ENCODE data around the gene UBN2. TPM values are rescaled to one million over a fixed set of nuclear protein-coding genes. Genes with fewer than 3 reads are reported as not detected.

UBN2 gene
- total and polyA plus RNA-seq, 2 of the 13 experiments (the other 11 are each of a cell fraction or from before 2014, with no cell fraction given): 5.6 to 5.7 TPM

DNA sequence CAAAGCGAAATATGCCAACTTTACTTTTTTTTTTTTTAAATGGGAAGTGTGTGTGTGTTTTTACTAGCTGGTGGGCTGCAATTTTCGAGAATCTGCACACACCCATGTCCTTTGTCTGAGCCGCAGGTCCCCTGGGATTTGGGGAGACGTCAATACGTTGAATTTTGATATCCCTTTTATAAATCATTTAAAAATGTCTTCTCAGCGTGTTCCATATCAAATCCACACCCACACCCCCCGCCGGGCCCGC is 109.7 kb downstream of the UBN2 start:
- ChIA-PET CTCF (ENCODE audit: low intra/inter-chr PET ratio, low total read pairs) (no interaction called here), POLR2A (interaction anchor here (1.1 to 1.6 kb wide), 2 partner anchors 19 to 109 kb away, joined by 9 to 30 read pairs; partner anchors contain the start of genes LUC7L2 and UBN2)
- H3K36me3 ChIP-seq (replicated peaks in 1 of 2; ENCODE audit: control insufficient read depth in 1 of 2, insufficient read depth in 2 of 2, low read length in 2 of 2): peaks cover 2 to 3% of the 10 kb centered on the region in 2 experiments; a peak in 2 of 5 replicates
- peak overlapping the region; percentile 83 to 97 (median 92) for H3K4me3 ChIP-seq (replicated peaks in 1 of 3; ENCODE audit: insufficient read depth in 1 of 3, low read depth in 2 of 3, low read length in 3 of 3)
- ATAC-seq (no peak), FAIRE-seq (no peak), DNase-seq (ENCODE audit: low spot score) (no peak)
- no peak overlapping the region for H2AFZ ChIP-seq (ENCODE audit: low read length)
- no peaks in the 10 kb centered on the region for H4K20me1 ChIP-seq (ENCODE audit: insufficient read depth, low read length)
- peak overlapping the region; percentile 100 for H3K9ac ChIP-seq (ENCODE audit: insufficient read depth, low read depth, low read length)
- peak overlapping the region; percentile 100 for H3K27ac ChIP-seq (ENCODE audit: extremely low read length, insufficient read depth, low read length)
- peak overlapping the region; percentile 87 for H3K4me2 ChIP-seq (ENCODE audit: low read depth, low read length)
- no peaks in the 10 kb centered on the region for H3K9me3 ChIP-seq (ENCODE audit: low read length)
- no TSS peak for BruUV-seq (replicated peaks)
- in situ Hi-C loops (cut with HindIII; ENCODE audit: extremely low pct_ligation_motif_present, low pct_unique_long_range_greater_than_20kb) (no loop called here), intact Hi-C loops (cut with micrococcal nuclease; ENCODE audit: unreplicated experiment) (loop anchor here (1.0 to 10.0 kb wide), 3 partner anchors 19 to 236 kb away; partner anchors contain the start of genes LUC7L2 and ZC3HAV1)
- peaks cover 12% of the 10 kb centered on the region for H3K79me2 ChIP-seq (ENCODE audit: insufficient read depth, low read length)
- H3K4me1 ChIP-seq (ENCODE audit: insufficient read depth, low read length): peaks cover 26% of the 10 kb centered on the region
- under 1% methylated on average over 9 of the region's 9 CpGs for WGBS (ENCODE audit: low lambda C conversion rate)
- no peaks in the 10 kb centered on the region; a peak in 1 of 5 replicates for H3K27me3 ChIP-seq (ENCODE audit: control insufficient read depth in 1 of 2, insufficient read depth in 2 of 2, low read length in 2 of 2)
- TF ChIP-seq, protein P1, sequence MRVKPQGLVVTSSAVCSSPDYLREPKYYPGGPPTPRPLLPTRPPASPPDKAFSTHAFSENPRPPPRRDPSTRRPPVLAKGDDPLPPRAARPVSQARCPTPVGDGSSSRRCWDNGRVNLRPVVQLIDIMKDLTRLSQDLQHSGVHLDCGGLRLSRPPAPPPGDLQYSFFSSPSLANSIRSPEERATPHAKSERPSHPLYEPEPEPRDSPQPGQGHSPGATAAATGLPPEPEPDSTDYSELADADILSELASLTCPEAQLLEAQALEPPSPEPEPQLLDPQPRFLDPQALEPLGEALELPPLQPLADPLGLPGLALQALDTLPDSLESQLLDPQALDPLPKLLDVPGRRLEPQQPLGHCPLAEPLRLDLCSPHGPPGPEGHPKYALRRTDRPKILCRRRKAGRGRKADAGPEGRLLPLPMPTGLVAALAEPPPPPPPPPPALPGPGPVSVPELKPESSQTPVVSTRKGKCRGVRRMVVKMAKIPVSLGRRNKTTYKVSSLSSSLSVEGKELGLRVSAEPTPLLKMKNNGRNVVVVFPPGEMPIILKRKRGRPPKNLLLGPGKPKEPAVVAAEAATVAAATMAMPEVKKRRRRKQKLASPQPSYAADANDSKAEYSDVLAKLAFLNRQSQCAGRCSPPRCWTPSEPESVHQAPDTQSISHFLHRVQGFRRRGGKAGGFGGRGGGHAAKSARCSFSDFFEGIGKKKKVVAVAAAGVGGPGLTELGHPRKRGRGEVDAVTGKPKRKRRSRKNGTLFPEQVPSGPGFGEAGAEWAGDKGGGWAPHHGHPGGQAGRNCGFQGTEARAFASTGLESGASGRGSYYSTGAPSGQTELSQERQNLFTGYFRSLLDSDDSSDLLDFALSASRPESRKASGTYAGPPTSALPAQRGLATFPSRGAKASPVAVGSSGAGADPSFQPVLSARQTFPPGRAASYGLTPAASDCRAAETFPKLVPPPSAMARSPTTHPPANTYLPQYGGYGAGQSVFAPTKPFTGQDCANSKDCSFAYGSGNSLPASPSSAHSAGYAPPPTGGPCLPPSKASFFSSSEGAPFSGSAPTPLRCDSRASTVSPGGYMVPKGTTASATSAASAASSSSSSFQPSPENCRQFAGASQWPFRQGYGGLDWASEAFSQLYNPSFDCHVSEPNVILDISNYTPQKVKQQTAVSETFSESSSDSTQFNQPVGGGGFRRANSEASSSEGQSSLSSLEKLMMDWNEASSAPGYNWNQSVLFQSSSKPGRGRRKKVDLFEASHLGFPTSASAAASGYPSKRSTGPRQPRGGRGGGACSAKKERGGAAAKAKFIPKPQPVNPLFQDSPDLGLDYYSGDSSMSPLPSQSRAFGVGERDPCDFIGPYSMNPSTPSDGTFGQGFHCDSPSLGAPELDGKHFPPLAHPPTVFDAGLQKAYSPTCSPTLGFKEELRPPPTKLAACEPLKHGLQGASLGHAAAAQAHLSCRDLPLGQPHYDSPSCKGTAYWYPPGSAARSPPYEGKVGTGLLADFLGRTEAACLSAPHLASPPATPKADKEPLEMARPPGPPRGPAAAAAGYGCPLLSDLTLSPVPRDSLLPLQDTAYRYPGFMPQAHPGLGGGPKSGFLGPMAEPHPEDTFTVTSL (CRISPR knock-in tag; IDR thresholded peaks at IDR 0.05; ENCODE audit: borderline replicate concordance): peak; percentile 11; the same call in 1 of the 2 replicates
- TF ChIP-seq ASH2L (IDR thresholded peaks at IDR 0.05; ENCODE audit: insufficient read length, low read depth, low read length) (no peak), ZNF709 (CRISPR knock-in tag; IDR thresholded peaks at IDR 0.05) (no peak), CCAR2 (optimal IDR thresholded peaks at IDR 0.05; ENCODE audit: low read depth, low read length) (no peak), PAWR (CRISPR knock-in tag; IDR thresholded peaks at IDR 0.05; ENCODE audit: borderline replicate concordance) (no peak), ZBTB43 (CRISPR knock-in tag; conservative IDR thresholded peaks at IDR 0.05) (no peak), EP300 (IDR thresholded peaks at IDR 0.05; ENCODE audit: low read depth in 2 of 2, low read length in 2 of 2) (no peak), EP300 (CRISPR knock-in tag; IDR thresholded peaks at IDR 0.05; ENCODE audit: borderline replicate concordance) (no peak)
- TF ChIP-seq, protein P2, sequence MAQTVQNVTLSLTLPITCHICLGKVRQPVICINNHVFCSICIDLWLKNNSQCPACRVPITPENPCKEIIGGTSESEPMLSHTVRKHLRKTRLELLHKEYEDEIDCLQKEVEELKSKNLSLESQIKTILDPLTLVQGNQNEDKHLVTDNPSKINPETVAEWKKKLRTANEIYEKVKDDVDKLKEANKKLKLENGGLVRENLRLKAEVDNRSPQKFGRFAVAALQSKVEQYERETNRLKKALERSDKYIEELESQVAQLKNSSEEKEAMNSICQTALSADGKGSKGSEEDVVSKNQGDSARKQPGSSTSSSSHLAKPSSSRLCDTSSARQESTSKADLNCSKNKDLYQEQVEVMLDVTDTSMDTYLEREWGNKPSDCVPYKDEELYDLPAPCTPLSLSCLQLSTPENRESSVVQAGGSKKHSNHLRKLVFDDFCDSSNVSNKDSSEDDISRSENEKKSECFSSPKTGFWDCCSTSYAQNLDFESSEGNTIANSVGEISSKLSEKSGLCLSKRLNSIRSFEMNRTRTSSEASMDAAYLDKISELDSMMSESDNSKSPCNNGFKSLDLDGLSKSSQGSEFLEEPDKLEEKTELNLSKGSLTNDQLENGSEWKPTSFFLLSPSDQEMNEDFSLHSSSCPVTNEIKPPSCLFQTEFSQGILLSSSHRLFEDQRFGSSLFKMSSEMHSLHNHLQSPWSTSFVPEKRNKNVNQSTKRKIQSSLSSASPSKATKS (CRISPR knock-in tag; IDR thresholded peaks at IDR 0.05): no peak
- TF ChIP-seq, protein P3, sequence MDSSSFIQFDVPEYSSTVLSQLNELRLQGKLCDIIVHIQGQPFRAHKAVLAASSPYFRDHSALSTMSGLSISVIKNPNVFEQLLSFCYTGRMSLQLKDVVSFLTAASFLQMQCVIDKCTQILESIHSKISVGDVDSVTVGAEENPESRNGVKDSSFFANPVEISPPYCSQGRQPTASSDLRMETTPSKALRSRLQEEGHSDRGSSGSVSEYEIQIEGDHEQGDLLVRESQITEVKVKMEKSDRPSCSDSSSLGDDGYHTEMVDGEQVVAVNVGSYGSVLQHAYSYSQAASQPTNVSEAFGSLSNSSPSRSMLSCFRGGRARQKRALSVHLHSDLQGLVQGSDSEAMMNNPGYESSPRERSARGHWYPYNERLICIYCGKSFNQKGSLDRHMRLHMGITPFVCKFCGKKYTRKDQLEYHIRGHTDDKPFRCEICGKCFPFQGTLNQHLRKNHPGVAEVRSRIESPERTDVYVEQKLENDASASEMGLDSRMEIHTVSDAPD (CRISPR knock-in tag; IDR thresholded peaks at IDR 0.05): no peak
- TF ChIP-seq, protein P4, sequence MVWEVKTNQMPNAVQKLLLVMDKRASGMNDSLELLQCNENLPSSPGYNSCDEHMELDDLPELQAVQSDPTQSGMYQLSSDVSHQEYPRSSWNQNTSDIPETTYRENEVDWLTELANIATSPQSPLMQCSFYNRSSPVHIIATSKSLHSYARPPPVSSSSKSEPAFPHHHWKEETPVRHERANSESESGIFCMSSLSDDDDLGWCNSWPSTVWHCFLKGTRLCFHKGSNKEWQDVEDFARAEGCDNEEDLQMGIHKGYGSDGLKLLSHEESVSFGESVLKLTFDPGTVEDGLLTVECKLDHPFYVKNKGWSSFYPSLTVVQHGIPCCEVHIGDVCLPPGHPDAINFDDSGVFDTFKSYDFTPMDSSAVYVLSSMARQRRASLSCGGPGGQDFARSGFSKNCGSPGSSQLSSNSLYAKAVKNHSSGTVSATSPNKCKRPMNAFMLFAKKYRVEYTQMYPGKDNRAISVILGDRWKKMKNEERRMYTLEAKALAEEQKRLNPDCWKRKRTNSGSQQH (CRISPR knock-in tag; IDR thresholded peaks at IDR 0.05; ENCODE audit: low read depth): 0 out of 2 replicates have a peak, but pooled peaks have one; percentile 69
